WERI-Rb-1 (cell line): ENCODE measurements around the gene PSENEN.
"Not testable (repeated sequence)": the region's sequence is repeated elsewhere in the genome, so short reads cannot be mapped to it uniquely, and the experiment has no call there.

Source experiments
- DNase-seq: peaks from one replicate; pipeline ENCODE4 v3.0.0-alpha.2; 2020
- H3K27ac ChIP-seq: fragments of 250-450 bp; sonication (Bioruptor Pico); 2 replicates; pipeline ENCODE4 v1.5.1; 2020; ENCODE audit warnings: mild to moderate bottlenecking, moderate library complexity
- H3K27me3 ChIP-seq: fragments of 250-450 bp; sonication (Bioruptor Pico); 2 replicates; pipeline ENCODE4 v1.5.1; 2021; ENCODE audit warnings: mild to moderate bottlenecking, low read depth, moderate library complexity; ENCODE audit not compliant: insufficient read depth, severe bottlenecking
- H3K36me3 ChIP-seq: fragments of 250-450 bp; sonication (Bioruptor Pico); 2 replicates; pipeline ENCODE4 v1.5.1; 2020; ENCODE audit warnings: mild to moderate bottlenecking, moderate library complexity
- H3K4me3 ChIP-seq: 2 replicates; pipeline ENCODE4 v1.5.1; 2011; ENCODE audit warnings: low read depth, mild to moderate bottlenecking, control low read depth, low read length
- H3K9me3 ChIP-seq: fragments of 250-450 bp; sonication (Bioruptor Pico); 2 replicates; pipeline ENCODE4 v1.5.1; 2021; ENCODE audit warnings: mild to moderate bottlenecking, moderate library complexity; ENCODE audit not compliant: severe bottlenecking
- TF ChIP-seq, protein P1 (sequence below): IDR thresholded peaks from 2 replicates; pipeline ENCODE4 v1.5.1; 2011; ENCODE audit warnings: low read depth, mild to moderate bottlenecking, control low read depth, inconsistent platforms, low read length

PSENEN gene

GRCh38 chr19:35768082-35768421, 22.6 kb downstream of the PSENEN start:
- Histone ChIP-seq H3K4me3 (no peak overlapping the region), H3K27me3 (no peaks in the 10 kb centered on the region), H3K27ac (no peak overlapping the region), H3K9me3 (no peaks in the 10 kb centered on the region), H3K36me3 (peaks cover 35% of the 10 kb centered on the region)
- TF ChIP-seq, protein P1, sequence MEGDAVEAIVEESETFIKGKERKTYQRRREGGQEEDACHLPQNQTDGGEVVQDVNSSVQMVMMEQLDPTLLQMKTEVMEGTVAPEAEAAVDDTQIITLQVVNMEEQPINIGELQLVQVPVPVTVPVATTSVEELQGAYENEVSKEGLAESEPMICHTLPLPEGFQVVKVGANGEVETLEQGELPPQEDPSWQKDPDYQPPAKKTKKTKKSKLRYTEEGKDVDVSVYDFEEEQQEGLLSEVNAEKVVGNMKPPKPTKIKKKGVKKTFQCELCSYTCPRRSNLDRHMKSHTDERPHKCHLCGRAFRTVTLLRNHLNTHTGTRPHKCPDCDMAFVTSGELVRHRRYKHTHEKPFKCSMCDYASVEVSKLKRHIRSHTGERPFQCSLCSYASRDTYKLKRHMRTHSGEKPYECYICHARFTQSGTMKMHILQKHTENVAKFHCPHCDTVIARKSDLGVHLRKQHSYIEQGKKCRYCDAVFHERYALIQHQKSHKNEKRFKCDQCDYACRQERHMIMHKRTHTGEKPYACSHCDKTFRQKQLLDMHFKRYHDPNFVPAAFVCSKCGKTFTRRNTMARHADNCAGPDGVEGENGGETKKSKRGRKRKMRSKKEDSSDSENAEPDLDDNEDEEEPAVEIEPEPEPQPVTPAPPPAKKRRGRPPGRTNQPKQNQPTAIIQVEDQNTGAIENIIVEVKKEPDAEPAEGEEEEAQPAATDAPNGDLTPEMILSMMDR: no peak
- no peak for DNase-seq

DNA sequence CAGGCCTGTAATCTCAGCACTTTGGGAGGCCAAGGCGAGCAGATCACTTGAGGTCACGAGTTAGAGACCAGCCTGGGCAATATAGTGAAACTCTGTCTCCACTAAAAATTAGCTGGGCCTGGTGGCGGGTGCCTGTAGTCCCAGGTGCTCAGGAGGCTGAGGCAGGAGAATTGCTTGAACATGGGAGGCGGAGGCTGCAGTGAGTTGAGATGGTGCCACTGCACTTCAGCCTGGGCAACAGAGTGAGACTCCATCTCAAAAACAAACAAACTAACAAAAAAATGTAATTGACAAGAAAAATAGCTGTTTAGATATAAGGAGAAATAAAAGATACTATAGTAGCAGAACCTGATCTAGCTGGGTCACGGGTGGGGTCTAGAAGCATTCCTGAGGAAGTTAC, 26.9 kb downstream of the PSENEN start:
- H3K4me3 ChIP-seq, DNase-seq, H3K27ac ChIP-seq, H3K27me3 ChIP-seq, H3K9me3 ChIP-seq: not testable (repeated sequence)
- H3K36me3 ChIP-seq: peaks cover 16% of the 10 kb centered on the region

GRCh38 chr19:35773020-35773806, 27.8 kb downstream of the PSENEN start:
- no peak overlapping the region for H3K4me3 ChIP-seq
- no peaks in the 10 kb centered on the region for H3K9me3 ChIP-seq
- no peaks in the 10 kb centered on the region for H3K27me3 ChIP-seq
- H3K27ac ChIP-seq: no peak overlapping the region
- TF ChIP-seq, protein P1: no peak
- peaks cover 17% of the 10 kb centered on the region for H3K36me3 ChIP-seq
- no peak for DNase-seq

DNA sequence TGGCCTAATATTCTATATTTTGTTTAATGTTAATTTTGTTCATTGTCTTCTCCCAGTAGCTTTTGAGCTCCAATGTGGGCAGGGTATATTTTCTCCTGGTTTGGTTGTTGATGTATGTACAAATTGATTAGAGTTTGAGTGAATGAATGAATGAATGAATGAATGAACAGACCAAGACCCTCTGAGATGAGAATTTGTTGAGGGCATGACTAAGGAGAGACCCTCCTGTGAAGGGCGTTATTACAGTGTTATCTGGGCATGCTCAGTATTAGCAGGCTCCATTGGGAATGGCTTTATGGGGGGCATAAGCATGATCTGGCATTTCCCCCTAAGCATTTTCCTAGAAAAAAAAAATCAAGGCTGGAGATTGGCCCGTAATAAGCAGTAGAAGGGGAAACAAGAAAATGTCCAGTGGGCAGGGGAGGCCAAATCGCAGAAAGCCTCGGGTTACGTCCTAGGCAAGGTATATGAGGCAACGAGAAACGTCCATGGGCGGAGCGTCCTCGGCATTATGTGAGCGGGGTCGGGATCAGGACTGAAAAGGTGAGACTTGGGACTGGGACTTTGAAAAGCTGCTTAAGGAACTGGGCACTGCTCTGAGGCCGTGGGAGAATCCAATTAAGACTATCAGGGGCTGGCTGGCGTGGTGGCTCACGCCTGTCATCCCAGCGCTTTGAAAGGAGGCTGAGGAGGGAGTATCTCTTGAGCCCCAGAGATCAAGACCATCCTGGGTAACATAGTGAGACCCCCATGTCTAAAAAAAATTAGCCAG, 29.0 kb downstream of the PSENEN start:
- DNase-seq: peak; percentile 77
- TF ChIP-seq, protein P1: no peak
- H3K4me3 ChIP-seq: peak overlapping the region; percentile 41
- peak overlapping the region; percentile 55 for H3K27ac ChIP-seq
- H3K27me3 ChIP-seq: no peaks in the 10 kb centered on the region
- no peaks in the 10 kb centered on the region for H3K9me3 ChIP-seq
- H3K36me3 ChIP-seq: peaks cover 25% of the 10 kb centered on the region

DNA sequence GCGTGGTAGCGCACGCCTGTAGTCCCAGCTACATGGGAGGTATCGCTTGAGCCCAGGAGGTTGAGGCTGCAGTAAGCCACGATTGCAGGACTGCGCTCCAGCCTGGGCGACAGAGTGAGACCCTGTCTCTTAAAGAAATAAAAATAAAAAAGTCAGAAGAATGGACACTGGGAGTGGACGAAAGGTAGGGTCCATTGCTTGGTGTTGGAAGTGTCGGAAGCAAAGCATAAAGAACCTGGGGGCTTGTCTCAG, 29.5 kb downstream of the PSENEN start:
- peak overlapping the region; percentile 41 for H3K4me3 ChIP-seq
- no peaks in the 10 kb centered on the region for H3K27me3 ChIP-seq
- peak overlapping the region; percentile 55 for H3K27ac ChIP-seq
- no peaks in the 10 kb centered on the region for H3K9me3 ChIP-seq
- TF ChIP-seq, protein P1: no peak
- DNase-seq: no peak
- peaks cover 30% of the 10 kb centered on the region for H3K36me3 ChIP-seq

- Histone ChIP-seq H3K27me3 (no peaks in the 10 kb centered on the region), H3K27ac (peak within 1 kb of the TSS; percentile 70), H3K36me3 (peaks cover 34% of the 10 kb centered on the region), H3K4me3 (peak within 1 kb of the TSS; percentile 78), H3K9me3 (no peaks in the 10 kb centered on the region)
- TF ChIP-seq, protein P1: no peak
- peak; percentile 99 for DNase-seq
These were observed 30.0 kb downstream of the PSENEN start, which contains the start of gene ARHGAP33 for GRCh38 chr19:35775298-35776101. Gene ARHGAP33 (plus strand): TSS chr19:35775564. CDS start chr19:35775659, 95 bp downstream.
